Pancreas (tissue), 10 donors: ENCODE measurements around the gene PAM. TPM values are rescaled to one million over a fixed set of nuclear protein-coding genes. Genes with fewer than 3 reads are reported as not detected.

Source experiments
- ATAC-seq, 4 donors: fragments of 200-7000 bp; cut with Tn5 transposase; one replicate each; pipeline versions ENCODE4 v1.8.0 to v1.9.1; 2020; ENCODE audit warnings: mild to moderate bottlenecking in 4 of 4, moderate library complexity in 4 of 4
- DNase-seq, 6 donors: peaks; one replicate each; pipeline ENCODE4 v3.0.0-alpha.2; 2020
- FAIRE-seq: peaks from 2 replicates; lab custom pipeline; 2012; peaks lifted over from hg19 to GRCh38; lab: Jason Lieb, UNC
- H3K27ac ChIP-seq, 4 donors: fragments of 200-600 bp; sonication (generic); 1 replicate in 3 of 4; 2 replicates in 1 of 4; pipeline versions ENCODE4 v1.5.0 to v1.8.0; 2020
- H3K27me3 ChIP-seq, 4 donors: fragments of 200-600 bp; one replicate each; pipeline ENCODE4 v1.8.0; 2021
- H3K36me3 ChIP-seq, 3 donors: fragments of 200-600 bp; sonication (generic) in 1 of 3; one replicate each; pipeline versions ENCODE4 v1.5.0 to v1.8.0; 2020 to 2021
- H3K4me1 ChIP-seq, 3 donors: fragments of 200-600 bp; one replicate each; pipeline ENCODE4 v1.8.0; 2021
- H3K4me3 ChIP-seq, 4 donors: fragments of 200-600 bp; sonication (generic) in 2 of 4; one replicate each; pipeline versions ENCODE4 v1.5.0 to v1.8.0; 2020 to 2021
- H3K9me3 ChIP-seq, 4 donors: fragments of 200-600 bp; one replicate each; pipeline ENCODE4 v1.8.0; 2021
- WGBS, 2 donors: extraction: QIAGEN DNeasy Blood & Tissue Kit; methylation state at CpG; one replicate each; pipeline ENCODE4 v1.1.7; 2013; 5-methylcytosine and 5-hydroxymethylcytosine counted together
- intact Hi-C, 3 donors: fragments of 100-400 bp; cut with DNase I; formaldehyde crosslinking; loops; one replicate each; pipeline versions ENCODE4 v1.11.1 to v1.14.2; 2022
- polyA plus RNA-seq, 2 donors: library from polyadenylated mRNA; stranded (reverse); fragments of 200-250 nt; gene quantifications; one replicate each; pipeline ENCODE4 v1.2.3, GENCODE V29; 2013
- total RNA-seq, 6 donors: library from RNA; stranded (reverse); fragmentation: NEBNext Ultra II Directional in 4 of 6; extraction: Animal tissue kit (Norgen Biotek cat#: 25700) in 4 of 6; gene quantifications; one replicate each; pipeline versions ENCODE4 v1.2.1 to v1.2.4, GENCODE V29; 2021 to 2023
- TF ChIP-seq, protein P1 (sequence below), 4 donors: fragments of 200-600 bp; sonication (generic) in 3 of 4; IDR thresholded peaks; one replicate each; pipeline versions ENCODE4 v1.5.0 to v1.8.0; 2021; ENCODE audit warnings: antibody characterized with exemption in 4 of 4
- donor health status: healthy with polysubstance abuse.
- donor health status: DM: no; HTN: no; CAD: no; lungs with moderate emphysema.
- donor health status: DM: no; HTN: no; CAD: no.
- donor health status: control.
- donor health status: control.
- donor health status: Bipolar disorder and iron deficiency.
- donor health status: DM: yes; HTN: yes; CAD: no.
- donor health status: DM: no; HTN: no; CAD: no.
- donor health status: DM: no; HTN: no; CAD: no.
- donor health status: DM: yes; HTN: yes; CAD: no.

PAM gene
- total and polyA plus RNA-seq, 8 donors = 47.0 to 242 (median 85.8) TPM

GRCh38 chr5:102777099-102777498 is 22.0 kb downstream of the PAM start:
- no peak overlapping the region for H3K4me3 ChIP-seq
- TF ChIP-seq, protein P1, sequence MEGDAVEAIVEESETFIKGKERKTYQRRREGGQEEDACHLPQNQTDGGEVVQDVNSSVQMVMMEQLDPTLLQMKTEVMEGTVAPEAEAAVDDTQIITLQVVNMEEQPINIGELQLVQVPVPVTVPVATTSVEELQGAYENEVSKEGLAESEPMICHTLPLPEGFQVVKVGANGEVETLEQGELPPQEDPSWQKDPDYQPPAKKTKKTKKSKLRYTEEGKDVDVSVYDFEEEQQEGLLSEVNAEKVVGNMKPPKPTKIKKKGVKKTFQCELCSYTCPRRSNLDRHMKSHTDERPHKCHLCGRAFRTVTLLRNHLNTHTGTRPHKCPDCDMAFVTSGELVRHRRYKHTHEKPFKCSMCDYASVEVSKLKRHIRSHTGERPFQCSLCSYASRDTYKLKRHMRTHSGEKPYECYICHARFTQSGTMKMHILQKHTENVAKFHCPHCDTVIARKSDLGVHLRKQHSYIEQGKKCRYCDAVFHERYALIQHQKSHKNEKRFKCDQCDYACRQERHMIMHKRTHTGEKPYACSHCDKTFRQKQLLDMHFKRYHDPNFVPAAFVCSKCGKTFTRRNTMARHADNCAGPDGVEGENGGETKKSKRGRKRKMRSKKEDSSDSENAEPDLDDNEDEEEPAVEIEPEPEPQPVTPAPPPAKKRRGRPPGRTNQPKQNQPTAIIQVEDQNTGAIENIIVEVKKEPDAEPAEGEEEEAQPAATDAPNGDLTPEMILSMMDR (IDR thresholded peaks at IDR 0.05) = no peak
- FAIRE-seq (no peak), ATAC-seq (no peak), DNase-seq (no peak)
- no peaks in the 10 kb centered on the region for H3K27me3 ChIP-seq
- H3K4me1 ChIP-seq = peaks cover under 1 to 3% (median 1%) of the 10 kb centered on the region in 3 donors
- no peaks in the 10 kb centered on the region for H3K36me3 ChIP-seq
- no peak overlapping the region for H3K27ac ChIP-seq
- H3K9me3 ChIP-seq = no peaks in the 10 kb centered on the region
- intact Hi-C loops = no loop called here

GRCh38 chr5:102778478-102778877 is 23.4 kb downstream of the PAM start:
- TF ChIP-seq, protein P1 (IDR thresholded peaks at IDR 0.05) = no peak
- WGBS, 2 donors = 70 to 79% methylated on average over 3 of the region's 3 CpGs
- no peak for DNase-seq
- H3K9me3 ChIP-seq = no peaks in the 10 kb centered on the region
- H3K27me3 ChIP-seq = no peaks in the 10 kb centered on the region
- no peak overlapping the region for H3K27ac ChIP-seq
- no peak overlapping the region for H3K4me3 ChIP-seq
- H3K36me3 ChIP-seq = no peaks in the 10 kb centered on the region
- intact Hi-C loops = no loop called here
- ATAC-seq = no peak
- FAIRE-seq = no peak
- peaks cover 0 to 4% (median 0%) of the 10 kb centered on the region in 3 donors for H3K4me1 ChIP-seq

DNA sequence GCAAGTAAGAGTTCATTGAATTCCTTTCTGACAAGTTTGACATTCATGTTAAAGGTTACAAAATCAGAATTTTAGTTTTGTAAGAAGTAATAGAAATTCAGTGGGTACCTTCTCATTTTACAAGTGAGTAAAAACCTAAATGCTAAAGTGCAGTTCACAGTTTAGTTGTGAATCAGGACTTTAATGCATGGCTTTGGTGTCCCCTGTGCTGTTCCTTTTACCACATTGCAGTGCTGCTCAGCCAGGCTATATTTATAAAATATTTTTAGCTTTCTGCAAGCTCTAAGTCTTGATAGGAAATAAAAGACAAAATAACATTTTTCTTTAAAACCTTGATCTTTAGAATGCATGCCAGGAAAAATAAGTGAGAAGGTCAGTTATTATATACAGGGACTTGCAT is 26.3 kb downstream of the PAM start:
- Histone ChIP-seq H3K27ac (no peak overlapping the region), H3K9me3 (no peaks in the 10 kb centered on the region), H3K27me3 (no peaks in the 10 kb centered on the region), H3K4me3 (no peak overlapping the region), H3K4me1 (peaks cover 0 to 4% (median 0%) of the 10 kb centered on the region in 3 donors), H3K36me3 (no peaks in the 10 kb centered on the region)
- TF ChIP-seq, protein P1 (IDR thresholded peaks at IDR 0.05) = no peak
- FAIRE-seq (no peak), ATAC-seq (no peak), DNase-seq (no peak)
- intact Hi-C loops = no loop called here

DNA sequence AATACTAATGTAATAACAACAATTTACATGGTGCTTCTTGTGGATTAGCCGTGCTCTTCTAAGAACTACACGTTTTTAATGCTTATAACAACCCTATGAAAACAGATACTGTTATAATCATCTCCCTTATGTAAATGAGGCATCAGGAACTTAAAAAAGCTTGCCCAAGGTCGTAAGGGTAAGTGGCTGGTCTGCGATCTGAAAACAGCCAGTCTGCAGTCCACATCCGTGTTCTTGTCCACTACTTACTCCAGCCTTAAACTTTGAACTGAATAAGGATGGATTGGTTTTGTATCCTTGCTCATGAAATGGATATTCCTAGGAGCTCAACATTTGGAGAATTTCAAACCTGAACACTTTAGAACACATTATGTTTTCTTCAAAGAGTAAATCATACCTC is 26.7 kb downstream of the PAM start:
- Histone ChIP-seq H3K27me3 (no peaks in the 10 kb centered on the region), H3K9me3 (no peaks in the 10 kb centered on the region), H3K4me1 (peaks cover 0 to 4% (median 0%) of the 10 kb centered on the region in 3 donors), H3K36me3 (no peaks in the 10 kb centered on the region), H3K4me3 (no peak overlapping the region), H3K27ac (no peak overlapping the region)
- intact Hi-C loops = no loop called here
- FAIRE-seq (no peak), ATAC-seq (peak in 3 of 4 donors; percentile 21 to 56 (median 30)), DNase-seq (no peak)
- WGBS, 2 donors = 48 to 58% methylated on average over 5 of the region's 5 CpGs
- TF ChIP-seq, protein P1 (IDR thresholded peaks at IDR 0.05) = no peak

DNA sequence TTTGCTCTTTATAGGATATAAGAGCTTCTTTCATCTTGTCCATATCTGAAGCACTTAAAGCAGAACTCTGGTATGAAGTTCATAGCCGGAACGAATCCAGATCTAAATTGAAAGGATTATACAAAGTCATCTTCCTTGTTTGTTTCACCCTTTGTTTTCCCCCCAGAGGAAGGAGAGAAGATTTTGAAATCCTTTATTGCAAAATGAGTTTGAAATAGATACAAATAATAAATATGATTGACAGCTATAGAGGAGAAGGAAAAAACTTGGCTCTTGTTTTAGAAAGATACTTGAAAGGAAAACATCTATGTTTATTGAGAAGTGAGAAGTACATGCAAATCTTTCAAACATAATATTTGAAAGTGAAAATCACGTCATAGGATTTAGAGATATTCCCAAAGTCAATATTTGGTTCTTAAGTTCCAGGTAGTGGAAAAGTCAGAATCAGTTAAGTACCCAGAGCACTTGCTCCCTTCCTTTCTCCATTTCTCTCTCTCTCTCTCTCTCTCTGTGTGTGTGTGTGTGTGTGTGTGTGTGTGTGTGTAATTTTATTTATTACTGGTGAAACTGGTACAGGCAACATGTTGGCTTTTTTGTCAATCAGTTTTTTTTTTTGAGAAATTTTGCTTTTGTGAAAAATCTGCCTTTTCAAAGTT is 27.2 kb downstream of the PAM start:
- 31 to 40% methylated on average over 3 of the region's 3 CpGs for WGBS, 2 donors
- ATAC-seq (peak; percentile 52 to 71 (median 70)), DNase-seq (no peak), FAIRE-seq (no peak)
- TF ChIP-seq, protein P1 (IDR thresholded peaks at IDR 0.05) = no peak
- no peak overlapping the region for H3K27ac ChIP-seq
- H3K36me3 ChIP-seq = no peaks in the 10 kb centered on the region
- no peaks in the 10 kb centered on the region for H3K9me3 ChIP-seq
- no peak overlapping the region for H3K4me3 ChIP-seq
- intact Hi-C loops = no loop called here
- H3K27me3 ChIP-seq = no peaks in the 10 kb centered on the region
- peaks cover 0 to 4% (median 0%) of the 10 kb centered on the region in 3 donors for H3K4me1 ChIP-seq
